WTC11 (cell line): ENCODE data around the gene EIF4G2.

Experiments used
- CDX4 ChIP-seq: fragments of 250-450 bp; sonication (Bioruptor Pico); IDR thresholded peaks from 2 replicates; pipeline ENCODE4 v1.9.0; 2021; ENCODE audit warnings: moderate library complexity, mild to moderate bottlenecking, inconsistent platforms, borderline replicate concordance
- CTCF ChIP-seq: fragments of 200-600 bp; IDR thresholded peaks from 2 replicates; pipeline ENCODE4 v1.8.0; 2022; ENCODE audit warnings: antibody characterized with exemption
- ELF4 ChIP-seq: sonication (generic); formaldehyde crosslinking; IDR thresholded peaks from 2 replicates; pipeline ENCODE4 v1.8.1; 2022; ENCODE audit warnings: low read depth, mild to moderate bottlenecking, moderate library complexity, missing genetic modification reagents
- JUN ChIP-seq: sonication (generic); formaldehyde crosslinking; IDR thresholded peaks from 2 replicates; pipeline ENCODE4 v1.8.0; 2023; ENCODE audit warnings: mild to moderate bottlenecking, missing genetic modification reagents

GRCh38 chr11:10786451-10786850 is 22.3 kb downstream of the EIF4G2 start:
- TF ChIP-seq CTCF (no peak), ELF4 (CRISPR knock-in tag) (no peak), CDX4 (CRISPR knock-in tag) (no peak), JUN (CRISPR knock-in tag) (no peak)
